Activated naive CD8-positive, alpha-beta T cell treated with anti-CD3 and anti-CD28 coated beads, Interleukin-2, amount 50 U/mL, for 16 hours (primary cell): ENCODE results near the gene ART1.
A peak's percentile ranks its signal among the peaks of the same experiment; 100 is the strongest.
"Not testable (repeated sequence)": the region's sequence is repeated elsewhere in the genome, so short reads cannot be mapped to it uniquely, and the experiment has no call there.

Experiments used
- DNase-seq: peaks from one replicate; pipeline ENCODE4 v3.0.0-alpha.2; 2020; ENCODE audit warnings: low read depth, low spot score

Gene ART1

GRCh38 chr11:3632070-3632660 is 12.8 kb upstream of the ART1 start:
- DNase-seq: no peak

GRCh38 chr11:3635641-3636375 is 9.1 kb upstream of the ART1 start:
- no peak for DNase-seq

- DNase-seq: no peak
Observed at GRCh38 chr11:3637201-3637600, 7.7 kb upstream of the ART1 start.

GRCh38 chr11:3638513-3638912 is 6.4 kb upstream of the ART1 start:
- DNase-seq: no peak

GRCh38 chr11:3639841-3640240 is 5.1 kb upstream of the ART1 start:
- DNase-seq: no peak

- DNase-seq: no peak
Observed at GRCh38 chr11:3641191-3641590, 3.7 kb upstream of the ART1 start.

- no peak for DNase-seq
Observed at GRCh38 chr11:3641701-3642070, 3.2 kb upstream of the ART1 start, which contains the start of gene ART5. Gene ART5 (minus strand): TSS chr11:3641992. CDS start chr11:3641862, 130 bp downstream.

- peak; percentile 56 for DNase-seq
Observed at GRCh38 chr11:3642071-3642951, 2.6 kb upstream of the ART1 start.

- DNase-seq: not testable (repeated sequence)
Observed at GRCh38 chr11:3643102-3643546, 1.8 kb upstream of the ART1 start.

- DNase-seq: no peak
Observed at GRCh38 chr11:3645552-3645951, 624 bp downstream of the ART1 start.

GRCh38 chr11:3648843-3649242 is 3.9 kb downstream of the ART1 start:
- DNase-seq: not testable (repeated sequence)

- not testable (repeated sequence) for DNase-seq
Observed at GRCh38 chr11:3649374-3649773, 4.4 kb downstream of the ART1 start.

GRCh38 chr11:3652514-3652913 is 7.6 kb downstream of the ART1 start:
- not testable (repeated sequence) for DNase-seq

GRCh38 chr11:3655547-3655946 is 10.6 kb downstream of the ART1 start:
- no peak for DNase-seq

- not testable (repeated sequence) for DNase-seq
Observed at GRCh38 chr11:3657331-3657730, 12.4 kb downstream of the ART1 start.

GRCh38 chr11:3658252-3658651 is 13.3 kb downstream of the ART1 start:
- no peak for DNase-seq

- DNase-seq: no peak
Observed at GRCh38 chr11:3659595-3660515, 14.9 kb downstream of the ART1 start.

- no peak for DNase-seq
Observed at GRCh38 chr11:3660960-3661359, 16.0 kb downstream of the ART1 start.

GRCh38 chr11:3662856-3663255 is 17.9 kb downstream of the ART1 start:
- DNase-seq: no peak

GRCh38 chr11:3664032-3664630 is 19.2 kb downstream of the ART1 start:
- no peak for DNase-seq
